NCI-H2227 (cell line): ENCODE data around the gene HIVEP3.
"Not testable (repeated sequence)": the region's sequence is repeated elsewhere in the genome, so short reads cannot be mapped to it uniquely, and the experiment has no call there.

Experiments
- DNase-seq: peaks from one replicate; lab custom pipeline; 2025; ENCODE audit not compliant: unreplicated experiment; lab: John Stamatoyannopoulos, UW

Gene HIVEP3

GRCh38 chr1:41918450-41919043 is at the start of gene HIVEP3:
HIVEP3 (minus strand) TSS chr1:41918922.
- DNase-seq, result peak; percentile 63

GRCh38 chr1:41964400-41964799 is 45.7 kb upstream of the HIVEP3 start:
- no peak for DNase-seq

GRCh38 chr1:41963636-41964035 is 44.9 kb upstream of the HIVEP3 start:
- no peak for DNase-seq

GRCh38 chr1:41958015-41958673 is 39.4 kb upstream of the HIVEP3 start:
- no peak for DNase-seq

- DNase-seq, result no peak
These were observed 38.8 kb upstream of the HIVEP3 start for GRCh38 chr1:41957568-41957967.

- peak; percentile 28 for DNase-seq
These were observed 36.9 kb upstream of the HIVEP3 start for GRCh38 chr1:41955461-41956159.

- DNase-seq, result no peak
These were observed 35.8 kb upstream of the HIVEP3 start for GRCh38 chr1:41954533-41954944.

GRCh38 chr1:41953291-41953690 is 34.6 kb upstream of the HIVEP3 start:
- no peak for DNase-seq

- DNase-seq, result no peak
These were observed 33.5 kb upstream of the HIVEP3 start for GRCh38 chr1:41952208-41952607.

GRCh38 chr1:41951492-41951891 is 32.8 kb upstream of the HIVEP3 start:
- DNase-seq, result not testable (repeated sequence)

- no peak for DNase-seq
These were observed 32.1 kb upstream of the HIVEP3 start for GRCh38 chr1:41950820-41951219.

GRCh38 chr1:41945946-41946345 is 27.2 kb upstream of the HIVEP3 start:
- DNase-seq, result not testable (repeated sequence)

- no peak for DNase-seq
These were observed 25.0 kb upstream of the HIVEP3 start for GRCh38 chr1:41943717-41944116.

GRCh38 chr1:41942278-41942677 is 23.6 kb upstream of the HIVEP3 start:
- DNase-seq, result no peak

GRCh38 chr1:41941381-41941780 is 22.7 kb upstream of the HIVEP3 start:
- DNase-seq, result no peak

- DNase-seq, result no peak
These were observed 20.5 kb upstream of the HIVEP3 start for GRCh38 chr1:41939194-41939593.

GRCh38 chr1:41936107-41936506 is 17.4 kb upstream of the HIVEP3 start:
- peak; percentile 8 for DNase-seq

- DNase-seq, result no peak
These were observed 16.5 kb upstream of the HIVEP3 start for GRCh38 chr1:41935226-41935625.

- DNase-seq, result no peak
These were observed 14.4 kb upstream of the HIVEP3 start for GRCh38 chr1:41933106-41933505.

GRCh38 chr1:41931578-41931977 is 12.9 kb upstream of the HIVEP3 start:
- DNase-seq, result no peak

- no peak for DNase-seq
These were observed 8.4 kb upstream of the HIVEP3 start for GRCh38 chr1:41927118-41927517.

- DNase-seq, result peak; percentile 81
These were observed 7.0 kb upstream of the HIVEP3 start for GRCh38 chr1:41925712-41926111.
